COLO668 (cell line): ENCODE results near the gene IGSF23.

Experiments used
- DNase-seq: peaks from one replicate; lab custom pipeline; 2025; ENCODE audit not compliant: unreplicated experiment; lab: John Stamatoyannopoulos, UW

IGSF23 gene

DNA sequence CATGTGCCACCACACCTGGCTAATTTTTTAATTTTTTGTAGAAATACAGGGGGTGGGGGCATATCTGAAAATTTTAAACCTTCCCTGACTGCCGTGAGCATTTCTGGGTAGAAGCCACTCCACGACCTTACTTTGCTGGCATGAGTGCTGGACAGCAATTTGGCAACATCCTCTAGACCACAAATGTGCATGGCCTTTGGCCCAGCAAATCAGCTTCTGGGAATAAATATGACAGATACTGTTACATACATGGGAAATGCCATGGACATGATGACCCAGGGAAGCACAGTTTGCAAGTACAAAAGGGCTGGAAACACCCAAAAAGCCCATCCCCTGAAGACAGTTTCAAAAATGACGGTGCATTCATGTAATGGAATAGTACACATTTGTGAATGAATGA is 27.2 kb downstream of the IGSF23 start:
- no peak for DNase-seq

DNA sequence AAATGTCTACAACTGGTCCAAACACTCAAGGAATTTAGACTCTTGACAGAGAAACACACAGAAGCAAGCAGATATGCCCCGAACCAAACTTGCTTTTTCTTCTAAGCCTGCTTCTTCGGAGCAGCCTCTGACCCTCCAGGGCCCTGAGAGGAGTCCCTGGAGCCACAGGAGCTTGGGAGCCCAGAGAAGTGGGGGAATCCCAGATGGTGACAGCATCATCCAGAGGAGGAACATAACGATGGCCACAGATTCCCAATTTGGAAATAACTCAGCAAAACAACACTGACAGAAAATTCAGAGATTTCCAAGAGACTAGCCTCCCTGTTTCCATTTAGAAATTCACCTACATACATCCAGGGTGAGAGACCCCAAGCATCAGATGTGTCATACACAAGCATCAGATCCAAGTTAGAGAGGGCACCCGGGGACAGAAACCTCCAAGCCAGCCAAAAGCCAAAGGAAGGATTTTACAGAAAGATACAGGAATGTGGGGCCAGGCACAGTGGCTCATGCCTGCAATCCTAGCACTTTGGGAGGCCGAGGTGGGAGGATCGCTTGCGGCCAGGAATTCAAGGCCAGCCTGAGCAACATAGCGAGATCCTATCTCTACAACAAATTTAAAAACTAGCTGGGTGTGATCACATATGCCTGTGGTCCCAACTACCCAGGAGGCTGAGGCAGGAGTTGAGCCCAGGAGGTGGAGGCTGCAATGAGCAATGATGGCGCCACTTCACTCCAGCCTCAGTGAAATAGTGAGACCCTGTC is 28.3 kb downstream of the IGSF23 start:
- DNase-seq, result no peak

DNA sequence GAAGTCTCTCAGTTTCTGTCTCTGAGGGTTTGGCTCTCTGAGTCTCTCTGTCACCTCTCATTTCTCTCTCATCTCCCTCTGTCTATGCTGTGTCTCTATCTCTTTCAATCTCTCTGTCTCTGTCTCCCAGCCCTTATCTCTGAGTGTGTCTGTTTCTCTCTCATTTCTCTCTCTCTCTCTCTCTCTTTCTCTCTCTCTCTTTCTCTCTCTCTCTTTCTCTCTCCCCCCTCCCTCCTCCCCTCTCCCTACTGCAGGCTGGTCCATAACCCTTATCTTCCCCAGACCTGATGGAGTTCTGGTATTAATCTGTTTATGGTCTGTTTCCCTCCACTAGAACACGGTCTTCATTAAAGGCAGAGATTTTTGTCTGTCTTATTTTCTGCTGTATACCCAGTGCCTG is 29.0 kb downstream of the IGSF23 start:
- DNase-seq, result no peak

DNA sequence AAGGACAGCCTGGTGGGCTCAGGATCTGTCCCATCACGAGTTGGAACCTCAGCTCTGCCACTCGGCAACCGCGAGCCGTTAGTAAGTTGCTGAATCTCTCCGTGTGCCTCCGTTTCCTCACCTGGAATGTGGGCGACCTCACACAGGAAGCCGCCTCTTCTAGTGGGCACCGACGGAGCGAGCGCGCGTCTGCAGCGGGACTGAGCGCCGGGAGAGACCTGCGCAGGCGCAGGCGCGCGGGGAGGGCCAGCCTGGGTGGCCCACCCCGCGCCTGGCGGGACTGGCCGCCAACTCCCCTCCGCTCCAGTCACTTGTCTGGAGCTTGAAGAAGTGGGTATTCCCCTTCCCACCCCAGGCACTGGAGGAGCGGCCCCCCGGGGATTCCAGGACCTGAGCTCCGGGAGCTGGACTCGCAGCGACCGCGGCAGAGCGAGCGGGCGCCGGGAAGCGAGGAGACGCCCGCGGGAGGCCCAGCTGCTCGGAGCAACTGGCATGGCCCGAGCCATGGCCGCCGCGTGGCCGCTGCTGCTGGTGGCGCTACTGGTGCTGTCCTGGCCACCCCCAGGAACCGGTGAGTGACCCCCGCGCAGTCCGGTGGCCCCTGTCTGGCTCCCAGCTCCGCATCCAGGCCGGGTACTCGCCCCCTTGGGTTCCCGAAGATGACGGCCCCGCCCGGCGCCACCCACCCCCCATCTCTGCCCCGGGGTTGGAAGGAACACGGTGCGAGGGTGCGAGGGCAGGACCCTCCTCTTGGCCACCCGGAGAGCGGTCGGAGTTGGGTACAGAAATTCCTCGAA is 30.4 kb downstream of the IGSF23 start, which contains the start of gene PVR:
PVR (plus strand) TSS at position 306 of the 797 bp plus-strand sequence; CDS start at position 493, 187 bp downstream.
- DNase-seq, result peak; percentile 87

DNA sequence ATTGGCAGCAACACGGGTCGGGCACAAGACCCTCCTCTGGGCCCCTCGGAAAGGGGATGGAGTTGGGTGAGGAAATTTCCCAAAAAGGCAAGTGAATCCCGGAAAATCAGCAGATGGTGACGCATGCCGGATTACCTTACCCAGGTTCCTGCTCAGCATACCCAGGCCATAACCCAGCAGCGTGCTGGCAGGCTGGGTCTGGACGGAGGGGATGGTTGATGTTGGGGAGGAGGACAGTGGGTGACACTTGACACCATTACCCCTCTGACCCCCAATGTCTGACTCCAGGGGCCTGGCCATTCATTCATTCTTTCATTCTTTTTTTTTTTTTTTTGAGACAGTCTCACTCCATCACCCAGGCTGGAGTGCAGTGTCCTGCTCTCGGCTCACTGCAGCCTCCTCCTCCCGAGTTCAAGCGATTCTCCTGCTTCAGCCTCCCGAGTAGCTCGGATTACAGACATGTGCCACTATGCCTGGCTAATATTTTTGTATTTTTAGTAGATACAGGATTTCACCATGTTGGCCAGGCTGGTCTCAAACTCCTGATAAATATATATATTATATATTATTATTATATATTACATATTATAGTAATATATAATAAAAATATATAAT is 31.1 kb downstream of the IGSF23 start:
- DNase-seq, result peak; percentile 64

DNA sequence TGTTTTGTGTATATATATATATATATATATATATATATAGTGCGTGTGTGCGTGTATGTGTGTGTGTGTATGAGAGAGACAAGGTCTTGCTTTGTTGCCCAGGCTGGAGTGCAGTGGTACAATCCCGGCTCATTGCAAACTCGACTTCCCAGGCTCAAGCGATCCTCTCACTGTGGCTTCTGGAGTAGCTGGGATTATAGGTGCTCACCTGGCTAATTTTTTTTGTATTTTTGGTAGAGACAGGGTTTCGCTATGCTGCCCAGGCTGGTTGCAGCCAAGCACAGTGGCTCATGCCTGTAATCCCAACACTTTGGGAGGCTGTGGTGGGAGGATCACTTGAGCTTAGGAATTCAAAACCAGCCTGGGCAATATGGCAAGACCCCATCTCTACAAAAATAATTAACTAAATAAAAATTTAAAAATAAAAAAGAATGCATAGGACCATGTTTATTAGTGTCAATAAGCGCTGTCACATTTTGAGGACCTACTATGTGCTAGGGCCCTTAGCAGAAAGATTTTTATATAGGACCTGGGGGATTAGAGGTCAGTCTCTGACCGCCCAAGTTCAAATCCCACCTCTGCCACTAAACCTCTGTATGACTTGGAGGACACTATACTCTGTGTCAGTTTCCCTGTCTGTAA is 32.2 kb downstream of the IGSF23 start:
- DNase-seq, result peak; percentile 17

DNA sequence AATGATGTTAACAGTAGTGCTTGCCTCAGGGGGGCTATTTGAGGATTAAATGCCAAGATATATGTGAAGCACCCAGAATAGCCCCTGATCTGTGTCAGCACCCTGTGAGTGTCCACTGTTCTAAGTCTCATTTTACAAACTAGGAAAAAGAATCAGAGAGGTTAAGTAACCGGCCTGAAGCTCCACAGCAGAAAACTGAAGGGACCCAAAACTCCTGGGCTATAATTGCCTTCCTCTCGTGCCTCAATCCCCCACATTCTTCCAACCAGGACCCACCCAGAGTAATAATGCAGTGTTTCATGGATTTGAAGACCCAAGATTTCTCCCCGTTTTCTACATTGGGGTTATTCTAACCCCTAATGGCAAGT is 32.7 kb downstream of the IGSF23 start:
- DNase-seq, result no peak

DNA sequence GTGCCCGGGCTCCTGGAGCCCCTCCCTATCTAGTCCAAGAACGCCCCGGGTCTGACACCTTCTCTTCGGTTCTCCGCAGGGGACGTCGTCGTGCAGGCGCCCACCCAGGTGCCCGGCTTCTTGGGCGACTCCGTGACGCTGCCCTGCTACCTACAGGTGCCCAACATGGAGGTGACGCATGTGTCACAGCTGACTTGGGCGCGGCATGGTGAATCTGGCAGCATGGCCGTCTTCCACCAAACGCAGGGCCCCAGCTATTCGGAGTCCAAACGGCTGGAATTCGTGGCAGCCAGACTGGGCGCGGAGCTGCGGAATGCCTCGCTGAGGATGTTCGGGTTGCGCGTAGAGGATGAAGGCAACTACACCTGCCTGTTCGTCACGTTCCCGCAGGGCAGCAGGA is 33.8 kb downstream of the IGSF23 start:
- no peak for DNase-seq

DNA sequence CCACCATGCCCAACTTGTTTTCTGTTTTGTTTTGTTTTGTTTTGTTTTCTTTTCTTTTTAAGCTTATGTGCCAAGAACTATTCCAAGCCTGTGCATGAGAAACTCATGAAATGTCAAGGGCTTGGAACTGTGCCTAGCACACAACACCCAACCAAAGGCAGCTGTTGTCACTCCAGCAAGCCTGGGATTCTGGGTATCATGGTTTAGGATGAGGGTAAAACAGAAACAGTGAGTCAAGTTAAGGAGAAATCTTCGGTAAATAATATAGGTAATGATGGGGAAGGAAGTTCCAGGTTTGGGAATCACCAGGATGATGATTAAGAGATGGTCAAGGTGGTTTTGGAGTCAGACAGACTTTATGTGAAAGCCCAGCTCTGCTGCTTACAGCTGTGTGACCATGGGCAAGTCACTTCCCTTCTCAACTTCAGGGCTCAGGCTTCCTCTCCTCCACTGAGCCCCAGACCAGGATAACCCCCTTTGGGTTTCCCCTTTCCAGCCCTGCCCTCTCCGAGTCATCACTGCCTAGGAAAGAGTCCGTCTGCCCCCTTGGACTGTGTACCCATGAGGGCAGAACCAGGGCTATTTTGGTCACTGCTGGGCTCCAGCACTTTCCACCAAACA is 35.4 kb downstream of the IGSF23 start:
- DNase-seq, result no peak

DNA sequence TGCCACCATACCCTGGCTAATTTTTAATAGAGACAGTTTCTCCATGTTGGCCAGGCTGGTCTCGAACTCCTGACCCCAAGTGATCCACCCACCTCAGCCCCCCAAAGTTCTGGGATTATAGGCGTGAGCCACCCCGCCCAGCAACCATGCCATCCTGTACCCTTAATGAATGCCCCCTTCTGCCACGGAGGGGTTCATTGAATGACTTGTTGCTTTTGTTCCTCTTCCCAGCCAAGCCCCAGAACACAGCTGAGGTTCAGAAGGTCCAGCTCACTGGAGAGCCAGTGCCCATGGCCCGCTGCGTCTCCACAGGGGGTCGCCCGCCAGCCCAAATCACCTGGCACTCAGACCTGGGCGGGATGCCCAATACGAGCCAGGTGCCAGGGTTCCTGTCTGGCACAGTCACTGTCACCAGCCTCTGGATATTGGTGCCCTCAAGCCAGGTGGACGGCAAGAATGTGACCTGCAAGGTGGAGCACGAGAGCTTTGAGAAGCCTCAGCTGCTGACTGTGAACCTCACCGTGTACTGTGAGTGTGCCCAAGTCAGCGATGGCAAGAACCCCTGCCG is 36.3 kb downstream of the IGSF23 start:
- no peak for DNase-seq

DNA sequence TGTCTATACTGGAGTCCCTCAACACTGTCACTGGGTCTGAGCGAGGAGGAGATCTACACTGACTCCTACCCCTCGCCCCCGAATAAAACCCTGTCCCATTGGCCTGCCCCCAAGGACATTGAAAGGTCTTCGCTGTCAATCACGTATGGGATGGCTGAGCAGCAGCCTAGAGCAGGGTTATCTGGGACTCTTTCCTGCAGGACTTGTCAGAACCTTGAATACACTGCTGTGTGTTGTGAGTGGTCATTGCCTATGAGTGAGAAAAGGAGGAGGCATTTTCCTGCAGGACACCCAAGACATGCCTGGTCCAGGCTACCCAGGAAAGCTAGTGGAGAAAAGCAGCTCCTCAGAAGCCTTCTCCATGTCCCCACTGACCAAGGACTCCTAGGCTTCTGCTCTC is 40.0 kb downstream of the IGSF23 start:
- no peak for DNase-seq

DNA sequence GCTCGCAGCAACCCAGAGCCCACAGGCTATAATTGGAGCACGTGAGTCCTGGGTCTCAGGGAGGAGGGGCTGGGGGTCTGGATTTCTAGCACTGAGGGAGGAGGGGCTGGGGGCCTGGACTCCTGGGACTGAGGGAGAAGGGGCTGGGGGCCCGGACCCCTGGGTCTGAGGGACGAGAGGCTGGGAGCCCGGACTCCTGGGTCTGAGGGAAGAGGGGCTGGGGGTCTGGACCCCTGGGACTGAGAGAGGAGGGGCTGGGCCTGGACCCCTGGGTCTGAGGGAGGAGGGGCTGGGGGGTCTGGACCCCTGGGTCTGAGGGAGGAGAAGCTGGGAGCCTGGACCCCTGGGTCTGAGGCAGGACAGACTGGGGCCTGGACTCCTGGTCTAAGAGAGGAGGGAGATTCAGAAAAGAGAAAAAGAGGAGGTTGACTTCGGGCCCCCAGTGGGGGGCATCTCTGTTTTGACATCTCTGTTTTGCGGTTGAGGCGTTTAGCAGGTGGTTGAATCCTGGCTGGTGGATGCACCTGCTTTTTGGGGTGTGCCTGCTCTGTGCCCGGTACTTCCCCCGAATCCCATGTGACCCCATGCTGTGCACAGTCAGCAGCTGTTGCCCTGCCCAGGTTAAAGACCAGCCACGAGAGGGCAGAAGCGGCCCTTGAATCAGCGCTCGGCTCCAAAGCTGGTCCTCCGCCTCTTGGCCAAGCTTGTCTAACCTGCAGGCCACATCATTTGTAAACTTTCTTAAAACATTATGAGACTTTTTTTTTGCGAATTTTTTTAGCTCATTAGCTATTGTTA is 40.8 kb downstream of the IGSF23 start:
- DNase-seq, result peak; percentile 90

DNA sequence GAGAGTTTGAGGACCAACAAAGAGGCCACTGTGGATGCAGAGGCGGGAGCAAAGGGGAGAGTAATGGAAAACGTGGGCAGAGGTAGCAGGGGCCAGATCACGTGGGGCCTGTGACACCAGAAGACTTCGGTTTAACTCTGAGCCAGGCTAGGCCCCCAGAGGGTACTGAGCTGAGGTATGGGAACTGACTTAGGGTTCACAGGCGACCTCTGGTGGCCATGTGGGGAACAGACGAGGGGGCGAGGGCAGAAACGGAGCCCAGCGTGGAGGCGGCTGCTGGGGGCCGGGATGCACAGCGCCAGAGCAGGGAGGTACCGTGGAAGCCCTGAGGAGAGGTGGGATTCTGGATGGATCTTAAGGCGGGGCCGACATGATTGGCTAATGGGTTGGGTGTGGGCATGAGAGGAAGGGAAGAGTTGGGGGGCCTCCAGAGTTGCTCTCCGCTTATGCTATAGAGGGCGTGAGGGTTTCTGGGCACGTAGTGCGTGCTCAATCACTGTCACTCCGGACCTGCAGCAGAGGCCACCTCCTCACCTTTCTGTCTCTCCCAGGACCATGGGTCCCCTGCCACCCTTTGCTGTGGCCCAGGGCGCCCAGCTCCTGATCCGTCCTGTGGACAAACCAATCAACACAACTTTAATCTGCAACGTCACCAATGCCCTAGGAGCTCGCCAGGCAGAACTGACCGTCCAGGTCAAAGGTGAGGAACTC is 44.0 kb downstream of the IGSF23 start:
- peak; percentile 43 for DNase-seq

DNA sequence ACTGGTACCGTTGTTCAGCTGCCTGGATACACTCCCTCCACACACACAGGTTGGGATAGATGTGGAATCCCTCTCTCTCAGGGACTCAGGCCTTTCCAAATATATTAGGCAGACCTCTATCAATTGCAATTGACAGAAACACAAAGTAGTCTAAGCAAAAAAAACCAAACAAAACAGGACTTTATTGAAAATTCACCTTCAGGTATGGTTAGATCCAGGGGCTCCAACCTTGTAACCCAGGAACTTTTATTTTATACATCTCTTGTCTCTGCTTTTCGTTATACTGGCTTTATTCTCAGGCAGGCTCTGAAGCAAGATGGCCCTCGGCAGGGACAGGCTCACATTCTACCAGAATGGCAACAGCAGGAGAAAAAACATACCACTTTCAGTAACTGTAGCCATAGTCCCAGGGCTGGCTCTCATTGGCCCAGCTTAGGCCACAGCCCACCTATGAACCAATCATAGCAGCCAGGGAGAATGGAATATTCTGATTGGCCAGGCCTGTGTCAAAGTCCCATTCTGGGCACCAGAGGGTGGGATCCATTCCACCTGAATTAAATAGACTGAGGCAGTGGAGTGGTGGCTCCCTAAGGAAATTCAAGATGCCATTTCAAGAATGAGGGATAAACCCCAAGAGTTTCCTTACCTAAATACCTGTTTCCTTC is 44.8 kb downstream of the IGSF23 start:
- no peak for DNase-seq

DNA sequence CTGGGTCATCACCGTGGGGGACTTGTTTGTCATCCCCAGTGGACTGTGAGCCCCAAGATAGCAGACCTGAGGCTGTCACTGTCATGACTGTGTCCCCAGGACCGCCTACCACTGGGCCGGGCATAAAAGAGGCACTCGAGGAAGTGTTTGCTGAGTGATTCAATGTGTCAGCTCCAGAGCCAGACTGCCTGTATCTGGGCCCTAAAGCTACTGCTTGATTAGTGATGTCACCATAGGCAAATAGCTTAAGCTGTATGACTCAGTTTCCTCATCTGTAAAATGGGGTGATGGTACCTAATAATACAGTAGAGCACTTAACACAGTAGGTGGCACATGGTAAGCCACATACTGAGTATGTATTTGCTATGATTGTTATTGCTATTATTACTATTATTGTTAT is 46.7 kb downstream of the IGSF23 start:
- DNase-seq, result no peak

DNA sequence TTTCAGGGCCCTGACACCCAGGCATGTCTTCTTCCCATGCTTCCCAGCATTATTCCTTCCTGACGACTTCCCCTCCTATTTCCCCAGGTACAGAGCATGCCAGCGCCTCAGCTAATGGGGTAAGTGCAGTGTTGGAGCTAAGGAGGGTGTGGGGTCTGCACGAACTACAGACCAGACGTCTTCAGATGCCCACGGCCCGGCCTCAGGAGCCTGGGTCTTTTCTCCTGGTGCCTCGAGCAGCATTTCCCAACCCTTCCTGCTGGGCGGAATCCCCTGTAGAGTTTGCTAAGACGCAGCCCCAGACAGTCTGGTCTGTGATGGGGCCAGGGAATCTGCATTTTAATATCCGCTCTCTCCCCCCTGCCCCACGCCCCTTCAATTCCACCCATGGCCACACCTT is 47.8 kb downstream of the IGSF23 start:
- DNase-seq, result no peak

DNA sequence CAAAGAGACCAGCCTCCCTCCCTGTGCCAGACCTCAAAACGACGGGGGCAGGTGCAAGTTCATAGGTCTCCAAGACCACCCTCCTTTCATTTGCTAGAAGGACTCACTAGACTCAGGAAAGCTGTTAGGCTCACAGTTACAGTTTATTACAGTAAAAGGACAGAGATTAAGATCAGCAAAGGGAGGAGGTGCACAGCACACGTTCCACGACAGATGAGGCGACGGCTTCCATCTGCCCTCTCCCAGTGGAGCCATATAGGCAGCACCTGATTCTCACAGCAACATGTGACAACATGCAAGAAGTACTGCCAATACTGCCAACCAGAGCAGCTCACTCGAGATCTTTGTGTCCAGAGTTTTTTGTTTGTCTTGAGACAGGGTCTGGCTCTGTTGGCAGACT is 48.5 kb downstream of the IGSF23 start:
- DNase-seq, result no peak

DNA sequence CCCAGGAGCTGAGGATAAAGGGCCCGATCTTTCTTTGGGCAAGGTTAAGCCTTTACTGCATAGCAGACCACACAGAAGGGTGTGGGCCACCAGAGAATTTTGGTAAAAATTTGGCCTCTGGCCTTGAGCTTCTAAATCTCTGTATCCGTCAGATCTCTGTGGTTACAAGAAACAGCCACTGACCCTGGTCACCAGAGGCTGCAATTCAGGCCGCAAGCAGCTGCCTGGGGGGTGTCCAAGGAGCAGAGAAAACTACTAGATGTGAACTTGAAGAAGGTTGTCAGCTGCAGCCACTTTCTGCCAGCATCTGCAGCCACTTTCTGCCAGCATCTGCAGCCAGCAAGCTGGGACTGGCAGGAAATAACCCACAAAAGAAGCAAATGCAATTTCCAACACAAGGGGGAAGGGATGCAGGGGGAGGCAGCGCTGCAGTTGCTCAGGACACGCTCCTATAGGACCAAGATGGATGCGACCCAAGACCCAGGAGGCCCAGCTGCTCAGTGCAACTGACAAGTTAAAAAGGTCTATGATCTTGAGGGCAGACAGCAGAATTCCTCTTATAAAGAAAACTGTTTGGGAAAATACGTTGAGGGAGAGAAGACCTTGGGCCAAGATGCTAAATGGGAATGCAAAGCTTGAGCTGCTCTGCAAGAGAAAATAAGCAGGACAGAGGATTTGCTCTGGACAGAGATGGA is 49.5 kb downstream of the IGSF23 start:
- DNase-seq, result no peak
